ENCODE measurements around the gene COL7A1. TPM values are rescaled to one million over a fixed set of nuclear protein-coding genes. Genes with fewer than 3 reads are reported as not detected.

Gene COL7A1
- total and polyA plus RNA-seq, 2 of the 13 experiments (the other 11 are each of a cell fraction or from before 2014, with no cell fraction given), result 2.7 to 11.7 TPM

GRCh38 chr3:48637305-48637704 is 42.2 kb upstream of the COL7A1 start (continued):
- TF ChIP-seq RXRA (CRISPR knock-in tag; IDR thresholded peaks at IDR 0.05) (0 out of 2 replicates have a peak, but pooled peaks have one; percentile 42), BHLHE40 (IDR thresholded peaks at IDR 0.05; ENCODE audit: low read length) (no peak), ZNF713 (CRISPR knock-in tag; IDR thresholded peaks at IDR 0.05) (no peak), GMEB1 (CRISPR knock-in tag; IDR thresholded peaks at IDR 0.05; ENCODE audit: borderline replicate concordance) (no peak), CTCF (CRISPR knock-in tag; IDR thresholded peaks at IDR 0.05) (0 out of 2 replicates have a peak, but pooled peaks have one; percentile 6), ZBTB44 (CRISPR knock-in tag; IDR thresholded peaks at IDR 0.05) (no peak), ZNF280B (CRISPR knock-in tag; IDR thresholded peaks at IDR 0.05; ENCODE audit: borderline replicate concordance) (no peak), ZNF720 (CRISPR knock-in tag; IDR thresholded peaks at IDR 0.05) (no peak), THRA (CRISPR knock-in tag; IDR thresholded peaks at IDR 0.05; ENCODE audit: borderline replicate concordance) (no peak), E2F5 (CRISPR knock-in tag; conservative IDR thresholded peaks at IDR 0.05) (no peak), ZNF30 (CRISPR knock-in tag; IDR thresholded peaks at IDR 0.05) (no peak), MTF1 (CRISPR knock-in tag; IDR thresholded peaks at IDR 0.05) (no peak), HMG20B (CRISPR knock-in tag; conservative IDR thresholded peaks at IDR 0.05) (no peak), REL (CRISPR knock-in tag; conservative IDR thresholded peaks at IDR 0.05) (no peak)

Measured in HepG2 (cell line).